ENCODE results near the gene RASGRF1.

Gene RASGRF1

DNA sequence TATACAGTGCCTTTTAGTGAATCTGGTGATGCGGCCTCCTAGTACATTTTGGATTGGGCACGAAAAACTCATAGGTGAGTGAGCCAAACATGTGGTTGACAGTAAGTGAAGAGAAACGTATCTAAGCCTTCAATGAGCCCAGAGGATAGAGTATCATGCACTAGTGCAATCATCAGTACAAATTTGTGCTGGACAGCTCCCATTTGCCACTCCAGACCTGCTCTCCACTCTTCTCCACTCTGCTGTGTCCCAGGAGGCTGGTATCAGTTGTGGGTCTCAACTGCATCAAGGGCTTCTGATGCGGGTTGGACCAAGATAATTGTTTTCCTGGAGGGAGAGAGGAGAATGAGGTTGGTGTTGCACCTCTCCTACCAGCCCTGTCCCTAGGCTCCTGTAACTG lies 9.1 kb upstream of the RASGRF1 start:
- DNase-seq = peak in 1 of 2 experiments; percentile 33

DNA sequence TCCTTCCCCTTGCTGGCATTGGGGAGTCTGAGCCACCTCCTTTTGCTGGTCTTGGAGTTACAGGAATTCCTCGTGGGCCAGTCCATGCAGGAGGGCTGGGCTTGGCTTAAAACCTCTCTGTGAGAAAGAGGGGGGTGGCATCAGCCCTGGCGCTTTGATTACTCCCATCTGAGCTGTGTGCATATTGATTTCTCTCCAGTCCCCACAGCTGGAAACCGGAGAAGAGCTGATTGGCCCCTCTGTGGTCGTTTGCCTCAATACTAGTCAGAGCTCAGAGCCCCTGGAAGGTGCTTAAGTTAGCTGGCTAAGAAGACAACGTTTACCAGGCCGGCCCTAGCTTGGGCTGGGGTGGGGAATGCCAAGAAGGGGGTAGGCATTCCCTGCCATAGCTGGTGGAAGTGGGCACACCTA lies 4.0 kb upstream of the RASGRF1 start:
- no peak for DNase-seq

DNA sequence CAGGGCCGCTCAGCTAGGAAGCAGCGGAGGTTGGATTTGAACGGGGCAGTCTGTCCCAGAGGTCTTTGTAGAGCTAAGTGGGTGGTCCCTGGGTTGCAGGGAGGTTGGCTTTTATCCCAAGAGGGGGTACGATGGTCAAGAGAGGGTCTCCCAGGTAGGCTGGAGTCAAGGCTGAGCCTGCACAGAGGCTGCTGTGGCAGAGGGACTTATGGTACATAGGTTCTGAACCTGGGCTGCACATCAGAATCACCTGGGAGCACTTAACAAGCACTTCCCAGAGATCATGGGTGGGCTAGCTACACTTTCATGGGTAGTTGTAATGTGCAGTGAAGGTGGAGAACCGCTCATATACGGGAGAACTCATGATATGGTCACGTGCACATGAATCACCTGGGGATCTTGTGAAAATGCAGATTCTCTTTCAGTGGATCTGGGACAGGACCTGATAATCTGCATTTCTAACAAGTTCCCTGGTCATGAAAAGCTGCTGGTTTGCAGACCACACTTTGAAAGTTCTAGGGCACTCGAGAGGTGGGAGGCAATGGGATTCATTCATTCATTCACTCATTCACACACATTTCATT lies 2.9 kb upstream of the RASGRF1 start:
- DNase-seq = no peak

DNA sequence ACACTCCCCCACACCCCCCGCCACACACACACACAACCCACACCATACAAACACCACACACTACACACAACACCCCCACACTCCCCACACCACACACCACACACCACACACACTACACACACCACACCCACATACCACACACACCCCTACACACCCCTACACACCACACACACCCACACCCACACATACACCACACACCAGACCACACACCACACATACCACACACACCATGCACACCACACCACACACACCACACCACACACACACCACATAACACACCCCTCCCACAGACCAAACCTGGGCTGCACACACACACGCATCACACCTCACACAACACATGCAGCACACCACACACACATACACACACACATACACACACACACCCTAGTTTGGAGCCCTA lies 1.8 kb upstream of the RASGRF1 start:
- no peak for DNase-seq

DNA sequence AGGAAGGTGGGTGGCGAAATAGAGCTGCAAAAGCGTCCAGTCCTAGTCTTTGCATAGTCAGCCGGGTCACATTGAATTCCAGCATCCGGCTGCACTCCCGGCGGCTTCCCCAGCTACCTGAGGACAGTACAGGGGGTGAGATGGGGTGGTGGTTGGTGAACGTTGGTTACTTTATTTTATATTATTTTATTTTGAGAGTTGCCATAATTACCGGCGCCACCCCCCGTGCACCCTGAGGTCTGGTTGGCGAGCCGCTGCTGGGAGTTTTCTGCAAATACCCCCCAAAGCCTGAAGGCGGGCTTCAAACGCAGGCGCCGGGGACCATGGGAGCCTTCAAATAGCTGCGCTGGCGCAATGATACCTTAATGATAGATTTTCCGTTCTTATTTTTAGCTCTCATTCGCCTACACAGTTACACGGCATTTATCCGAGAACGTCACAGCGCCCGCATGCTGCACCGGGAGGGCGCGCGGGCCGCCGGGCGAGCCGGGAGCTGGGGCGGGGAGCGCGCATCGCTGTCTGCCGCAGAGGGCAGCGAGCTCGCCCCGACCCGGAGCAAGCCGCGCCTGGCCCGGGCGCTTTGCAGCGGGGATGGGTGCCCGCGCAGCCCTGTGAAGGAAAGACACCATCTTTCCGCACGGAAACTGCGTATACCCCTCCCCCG lies 756 bp upstream of the RASGRF1 start:
- no peak for DNase-seq

DNA sequence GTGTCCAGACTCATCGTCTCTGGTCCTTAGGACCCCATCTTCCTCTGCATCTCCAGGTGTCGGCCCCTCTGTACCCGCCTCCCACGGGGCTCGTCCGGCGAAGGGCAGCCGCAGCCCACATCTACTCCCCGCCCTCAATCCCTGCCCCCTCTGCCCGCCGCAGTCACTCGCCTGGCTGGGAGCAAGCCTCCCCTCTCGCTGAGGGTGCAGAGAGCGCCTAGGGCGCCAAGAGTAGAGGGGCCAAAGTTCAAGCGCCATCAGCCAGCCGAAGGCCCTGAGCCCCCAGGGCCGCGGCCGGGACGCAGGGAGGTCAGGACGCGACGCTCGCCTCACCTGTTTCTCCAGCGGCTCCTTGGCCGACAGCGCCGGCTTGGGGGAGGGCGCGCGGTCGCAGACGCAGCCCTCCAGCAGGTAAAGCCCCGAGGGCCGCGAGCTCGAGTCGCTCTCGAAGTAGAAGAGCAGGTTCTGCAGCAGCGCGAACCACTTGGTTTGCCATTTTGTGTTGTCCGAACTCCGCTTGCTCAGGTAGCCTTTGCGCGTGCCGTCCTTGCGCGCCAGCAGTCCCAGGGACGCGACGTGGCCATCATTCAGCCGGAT lies 592 bp downstream of the RASGRF1 start:
- DNase-seq = no peak

DNA sequence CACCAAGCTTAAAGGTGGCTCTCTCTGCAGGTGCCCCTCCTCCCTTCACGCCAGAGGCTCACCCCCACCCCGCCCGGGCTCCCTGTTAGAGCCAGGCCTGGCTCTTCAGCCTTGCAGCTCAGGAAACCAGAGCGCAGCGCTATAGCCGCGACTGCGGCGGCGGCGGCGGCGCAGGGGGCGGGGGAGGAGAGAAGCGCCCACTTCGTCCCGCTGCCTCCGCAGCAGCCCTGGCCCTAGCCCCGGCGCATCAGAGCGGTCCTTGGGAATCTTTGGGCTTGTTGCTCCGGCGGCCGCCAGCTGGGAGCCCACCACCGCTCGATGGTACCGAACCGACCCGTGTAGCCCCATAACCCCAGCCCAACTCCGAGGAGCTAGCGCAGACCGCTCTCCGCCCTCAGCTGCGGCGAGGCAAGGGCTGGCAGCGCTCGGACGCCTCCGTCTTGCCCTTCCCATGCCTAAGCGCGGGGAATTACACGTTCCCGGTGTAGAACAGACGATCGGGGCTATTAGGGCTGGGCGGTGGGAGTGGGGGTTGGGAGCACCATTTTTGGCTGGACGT lies 1.2 kb downstream of the RASGRF1 start:
- no peak for DNase-seq

DNA sequence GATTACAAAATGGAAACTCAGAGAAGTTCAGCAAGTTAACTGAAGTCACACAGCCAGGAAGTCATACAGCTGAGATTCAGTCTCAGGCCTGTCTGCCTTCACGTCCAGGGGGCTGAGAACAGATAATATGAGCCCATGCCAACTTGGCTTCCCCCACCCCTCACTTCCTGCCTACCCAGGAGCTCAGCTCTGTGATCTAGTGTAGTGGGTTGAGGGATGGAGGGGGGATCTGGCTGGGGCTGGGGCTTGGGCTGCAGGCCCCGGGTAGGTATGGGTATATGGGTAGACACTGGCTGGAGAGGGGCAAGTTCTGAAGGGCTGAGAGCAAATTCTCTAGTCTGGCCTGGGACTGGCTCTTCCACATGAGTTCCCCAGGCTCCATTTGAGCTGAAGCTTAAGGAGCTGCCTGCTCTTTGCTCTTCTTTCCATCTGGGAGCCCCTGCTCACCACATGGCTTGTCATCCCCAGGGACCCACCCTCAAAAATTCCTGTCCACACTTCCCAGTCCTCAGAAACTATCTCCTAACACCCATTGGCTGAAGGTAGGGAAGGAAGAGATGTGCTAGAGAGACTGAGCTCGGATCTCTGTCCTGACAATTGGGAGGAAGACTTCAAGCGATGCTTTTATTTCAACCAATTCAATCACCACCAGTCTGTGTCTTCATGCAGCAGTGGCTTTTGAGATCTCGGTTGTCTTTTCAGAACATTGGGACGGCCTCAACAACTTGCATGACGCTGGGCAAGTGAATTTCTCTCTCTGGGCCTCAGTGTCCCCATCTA lies 2.0 kb downstream of the RASGRF1 start:
- no peak for DNase-seq

DNA sequence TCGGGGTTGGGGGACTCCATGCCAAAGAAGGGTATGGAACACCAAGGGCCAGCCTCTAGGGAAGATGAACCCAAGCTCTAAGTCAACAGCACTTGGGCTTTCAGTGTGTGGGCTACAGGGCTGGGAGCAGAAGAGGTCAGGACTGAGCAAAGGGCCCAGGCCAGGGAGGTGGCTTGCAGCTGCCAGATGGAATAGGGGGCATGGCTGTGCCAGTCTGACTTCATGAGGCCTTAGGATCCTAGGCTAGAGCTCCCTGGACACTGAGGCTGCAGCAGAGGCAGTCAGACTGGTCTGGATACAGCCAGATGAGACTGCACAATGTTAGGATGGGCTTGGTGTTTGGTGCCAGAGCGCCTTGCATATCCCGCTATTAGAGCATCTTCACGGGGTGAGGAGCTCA lies 3.8 kb downstream of the RASGRF1 start:
- no peak for DNase-seq

DNA sequence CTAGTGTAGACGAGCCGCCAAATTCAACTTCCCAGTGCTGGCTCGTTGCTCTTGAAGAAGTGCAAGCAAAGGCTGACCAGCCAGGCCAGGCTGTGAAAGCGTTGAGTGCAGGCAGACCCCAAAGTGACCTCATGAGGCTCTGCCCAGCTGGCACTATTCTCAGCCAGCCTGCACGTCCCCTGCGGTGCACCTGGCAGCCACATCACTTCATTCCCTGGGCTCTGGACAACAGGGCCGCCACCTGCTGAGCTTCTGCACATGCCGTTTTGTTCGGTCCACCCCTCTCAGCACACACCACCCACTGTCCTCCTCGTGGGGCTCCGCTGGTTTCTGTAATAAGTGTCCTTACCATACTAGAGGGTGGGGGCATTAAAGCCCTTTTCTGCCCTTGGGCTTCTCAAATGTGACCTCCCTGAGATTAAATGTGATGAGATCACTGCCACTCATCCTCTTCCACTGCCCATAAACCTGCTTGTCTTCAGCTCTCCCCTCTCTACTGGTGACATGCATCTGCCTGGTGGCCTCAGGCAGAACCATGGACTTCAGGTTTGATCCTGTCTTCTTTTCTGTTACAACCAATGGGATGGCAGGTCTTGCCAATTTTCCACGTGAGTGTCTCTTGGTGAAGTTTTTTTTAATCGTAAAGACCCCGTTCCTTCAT lies 6.1 kb downstream of the RASGRF1 start:
- DNase-seq = no peak

DNA sequence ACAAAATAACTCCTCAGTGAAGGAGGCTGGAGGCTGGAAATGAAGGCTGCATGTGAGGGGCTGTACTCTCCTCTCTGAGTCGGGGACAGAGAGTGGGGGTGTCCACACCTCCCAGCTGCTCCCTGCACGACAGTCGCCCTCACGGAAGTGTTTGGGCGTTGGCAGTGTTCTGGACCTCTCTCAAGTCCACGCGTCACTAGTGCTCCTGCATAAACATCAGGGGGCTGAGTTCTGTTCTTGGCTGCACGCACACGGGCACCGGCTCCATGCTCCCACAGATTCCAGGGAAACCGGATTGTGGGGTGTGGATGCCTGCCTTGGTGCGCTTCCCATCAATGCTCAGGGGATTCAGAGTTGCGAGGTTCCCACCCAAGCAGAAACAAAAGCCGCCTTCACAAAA lies 7.4 kb downstream of the RASGRF1 start:
- DNase-seq = no peak

DNA sequence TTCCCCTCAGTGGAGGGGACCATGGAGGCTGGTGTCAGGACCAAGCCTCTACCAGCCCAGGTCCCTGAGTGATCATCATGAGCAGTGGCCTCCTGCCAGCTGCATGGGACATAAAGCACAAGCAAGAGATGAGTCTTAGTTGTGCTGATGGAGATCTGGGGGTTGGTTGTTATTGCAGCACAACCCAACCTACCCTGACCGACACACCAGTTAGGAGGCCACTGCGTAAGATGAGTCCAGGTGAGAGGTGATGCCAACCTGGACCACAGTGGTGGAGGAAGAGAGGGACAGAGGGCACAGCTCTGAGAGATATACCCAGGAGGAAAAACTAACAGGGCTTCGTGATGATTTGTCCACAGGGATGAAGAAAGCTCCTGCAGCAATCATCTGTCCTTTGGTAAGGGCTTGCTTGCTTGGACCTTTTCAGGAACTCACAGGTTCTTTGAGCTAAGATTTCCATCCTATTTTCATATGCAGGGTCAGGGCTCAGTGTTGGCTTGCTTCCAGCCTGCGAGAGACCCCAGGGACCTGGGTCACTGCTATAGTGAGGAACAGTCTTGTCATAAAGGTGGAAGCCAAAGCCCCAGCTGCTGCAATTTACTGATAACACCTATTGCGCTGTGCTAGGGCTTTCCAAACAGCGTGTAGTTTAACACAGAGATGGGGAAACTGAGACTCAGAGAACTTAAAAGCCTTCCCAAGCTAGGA lies 8.1 kb downstream of the RASGRF1 start:
- no peak for DNase-seq

DNA sequence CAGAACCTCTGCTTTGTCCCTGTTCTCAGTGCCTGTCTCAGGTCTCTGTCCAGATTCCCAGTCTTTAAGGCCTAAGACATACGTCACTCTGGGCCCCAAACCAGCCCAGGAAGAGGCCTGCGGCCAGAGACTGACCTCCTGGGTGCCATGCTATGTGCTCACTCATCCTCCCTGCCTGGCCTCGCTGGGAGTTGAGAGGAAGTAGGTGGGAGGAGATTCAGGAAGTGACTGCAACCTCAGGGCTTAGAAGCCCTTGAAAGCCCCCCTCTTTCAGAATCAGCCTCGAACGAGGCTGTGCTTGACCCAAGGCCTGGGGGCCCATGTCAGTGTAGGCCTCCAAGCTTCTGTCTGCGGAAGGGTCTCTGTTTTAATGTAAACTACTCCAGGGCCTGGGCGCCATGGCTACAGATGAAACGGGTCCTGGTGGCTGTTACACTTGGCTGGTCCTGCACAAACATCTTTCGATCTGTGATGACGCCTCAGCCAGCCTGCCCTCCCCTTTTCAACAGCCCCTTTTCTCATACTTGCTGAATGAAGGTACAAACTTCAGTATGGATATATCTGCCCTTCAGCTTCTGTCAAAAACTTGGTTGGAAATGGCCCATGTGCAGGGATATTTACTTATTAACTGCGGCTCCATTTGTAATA lies 11.7 kb downstream of the RASGRF1 start:
- DNase-seq = peak in 1 of 2 experiments; percentile 4

DNA sequence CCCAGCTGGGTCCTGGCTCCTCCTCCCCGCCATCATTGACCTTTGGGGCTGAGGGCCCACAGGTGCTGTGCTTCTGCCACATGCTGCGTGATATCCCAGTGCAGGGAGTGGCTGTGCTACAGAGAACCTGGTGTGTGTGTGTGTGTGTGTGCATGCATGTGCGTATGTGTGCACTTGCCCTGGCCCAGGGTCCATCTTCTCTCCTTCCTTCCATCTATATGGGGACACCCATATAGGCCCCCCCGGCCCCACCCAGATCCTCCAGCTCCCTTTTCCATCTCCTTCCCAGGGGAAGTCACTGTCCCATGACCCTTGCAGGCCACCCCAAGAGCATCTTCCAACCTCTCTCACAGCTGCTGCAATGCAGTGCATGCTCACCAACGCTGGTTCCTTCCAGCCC lies 12.6 kb downstream of the RASGRF1 start:
- DNase-seq = no peak

DNA sequence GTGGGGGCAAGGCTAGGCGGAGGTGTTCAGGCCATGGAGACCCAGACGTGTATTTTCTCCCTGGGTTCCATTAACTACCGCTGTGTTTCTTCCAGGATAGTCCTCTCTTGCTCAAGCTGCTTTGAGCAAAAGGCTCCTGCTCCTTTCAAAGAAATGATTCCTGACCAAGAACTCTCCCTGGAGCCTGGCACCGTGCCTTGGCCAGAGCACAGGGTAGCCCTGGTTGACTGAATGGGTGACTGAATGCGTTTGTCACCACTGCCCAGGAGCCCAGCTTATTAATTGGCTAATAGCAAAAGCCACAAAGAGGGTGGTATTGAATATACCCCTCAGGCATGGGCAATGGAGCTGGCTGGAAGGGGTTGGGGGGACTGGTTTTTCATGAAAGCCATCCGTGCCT lies 13.9 kb downstream of the RASGRF1 start:
- DNase-seq = no peak

DNA sequence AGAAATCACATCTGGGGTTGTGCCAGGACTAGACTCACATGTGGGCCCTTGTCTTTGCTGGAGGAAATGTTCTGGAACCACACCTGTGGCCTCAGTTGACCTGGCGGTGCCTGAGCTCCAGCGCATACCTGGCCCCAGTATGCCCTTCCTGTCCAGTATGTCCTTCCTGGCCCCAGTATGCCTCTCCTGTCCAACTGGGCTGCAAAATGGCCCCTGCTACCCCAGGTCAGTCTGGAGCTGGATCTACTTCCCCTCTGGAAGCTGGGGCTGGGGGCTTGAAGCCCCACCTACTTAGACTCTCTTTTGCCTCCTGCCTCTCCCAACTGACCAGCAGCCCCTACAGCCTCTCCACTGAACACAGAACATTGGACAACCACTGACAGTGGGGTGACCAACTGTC lies 15.3 kb downstream of the RASGRF1 start:
- DNase-seq = no peak

DNA sequence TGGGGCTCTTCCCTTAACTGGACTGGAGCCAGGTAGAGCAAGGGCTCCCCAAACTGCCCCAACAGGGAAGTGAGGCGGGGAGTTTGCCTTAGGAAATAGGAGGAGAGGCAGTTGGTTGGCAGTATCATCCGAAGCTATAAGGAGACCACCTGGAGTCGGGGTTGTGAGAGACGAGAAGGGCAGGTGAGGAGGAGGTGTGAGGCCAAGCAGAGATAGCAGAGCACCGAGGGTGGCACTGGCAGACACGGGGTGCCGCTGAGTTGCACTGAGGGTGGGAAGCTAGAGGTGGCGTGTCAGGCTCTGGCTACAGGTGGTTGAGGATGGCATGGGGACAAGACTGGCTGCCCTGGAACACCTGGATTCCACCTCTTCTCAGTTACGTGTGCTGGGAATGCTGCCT lies 17.2 kb downstream of the RASGRF1 start:
- no peak for DNase-seq

DNA sequence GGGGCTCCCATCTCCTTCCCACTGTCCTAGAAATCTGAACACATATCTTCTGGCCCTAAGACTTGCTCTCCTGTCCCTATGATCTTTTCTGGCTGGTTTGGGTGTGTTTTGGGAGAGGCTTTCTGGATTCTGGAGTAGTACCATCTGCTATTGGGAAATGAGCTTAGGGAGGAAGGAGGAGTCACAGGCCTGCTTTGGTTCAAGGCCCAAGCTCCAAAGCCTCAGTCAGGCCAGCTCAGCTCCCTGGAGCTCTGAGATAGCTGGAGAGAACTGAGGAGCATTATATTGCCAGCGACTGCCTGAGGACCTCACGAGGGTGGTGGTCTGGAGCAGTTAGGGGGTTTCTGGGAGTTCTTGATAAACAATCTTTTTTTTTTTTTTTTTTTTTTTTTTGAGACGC lies 18.7 kb downstream of the RASGRF1 start:
- DNase-seq = no peak

DNA sequence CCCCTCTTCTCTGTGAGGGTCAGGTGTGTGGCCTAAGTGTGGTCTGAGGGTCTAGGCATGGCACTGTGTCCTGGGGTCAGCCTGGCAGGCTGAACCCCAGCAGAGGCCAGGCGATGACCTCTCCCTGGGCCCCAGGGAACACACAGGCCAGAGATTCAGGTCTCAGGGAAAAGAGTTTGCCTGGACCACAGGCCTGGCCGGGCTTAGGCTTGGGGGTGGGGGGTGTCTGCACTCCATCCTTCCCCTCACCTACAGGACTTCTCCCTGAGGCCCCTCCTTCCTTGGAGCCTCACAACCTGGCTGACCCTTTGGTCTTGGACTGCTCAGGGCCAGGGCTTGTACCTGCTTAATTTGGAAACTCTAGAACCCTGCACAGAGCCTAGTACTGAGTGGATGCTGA lies 21.8 kb downstream of the RASGRF1 start:
- no peak for DNase-seq

DNA sequence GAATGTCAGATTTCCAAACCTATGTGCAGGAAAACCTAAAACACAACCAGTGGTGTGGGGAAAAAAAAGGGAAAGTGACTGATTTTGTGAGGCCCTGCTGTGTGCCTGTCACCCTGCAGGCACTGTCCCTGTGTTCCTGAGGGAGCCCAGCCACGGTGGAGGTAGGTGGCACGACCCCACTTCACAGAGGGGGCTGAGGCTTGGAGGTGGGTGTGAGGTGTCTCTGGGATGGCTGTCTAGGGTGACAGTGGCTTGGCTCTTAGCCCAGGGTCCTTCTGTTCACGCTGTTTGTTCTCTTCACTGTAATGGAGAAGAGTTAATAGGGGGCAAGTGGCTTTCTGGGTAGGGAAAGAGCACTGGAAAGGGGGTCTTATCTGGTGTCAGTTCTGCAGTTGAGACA lies 22.6 kb downstream of the RASGRF1 start:
- no peak for DNase-seq

DNA sequence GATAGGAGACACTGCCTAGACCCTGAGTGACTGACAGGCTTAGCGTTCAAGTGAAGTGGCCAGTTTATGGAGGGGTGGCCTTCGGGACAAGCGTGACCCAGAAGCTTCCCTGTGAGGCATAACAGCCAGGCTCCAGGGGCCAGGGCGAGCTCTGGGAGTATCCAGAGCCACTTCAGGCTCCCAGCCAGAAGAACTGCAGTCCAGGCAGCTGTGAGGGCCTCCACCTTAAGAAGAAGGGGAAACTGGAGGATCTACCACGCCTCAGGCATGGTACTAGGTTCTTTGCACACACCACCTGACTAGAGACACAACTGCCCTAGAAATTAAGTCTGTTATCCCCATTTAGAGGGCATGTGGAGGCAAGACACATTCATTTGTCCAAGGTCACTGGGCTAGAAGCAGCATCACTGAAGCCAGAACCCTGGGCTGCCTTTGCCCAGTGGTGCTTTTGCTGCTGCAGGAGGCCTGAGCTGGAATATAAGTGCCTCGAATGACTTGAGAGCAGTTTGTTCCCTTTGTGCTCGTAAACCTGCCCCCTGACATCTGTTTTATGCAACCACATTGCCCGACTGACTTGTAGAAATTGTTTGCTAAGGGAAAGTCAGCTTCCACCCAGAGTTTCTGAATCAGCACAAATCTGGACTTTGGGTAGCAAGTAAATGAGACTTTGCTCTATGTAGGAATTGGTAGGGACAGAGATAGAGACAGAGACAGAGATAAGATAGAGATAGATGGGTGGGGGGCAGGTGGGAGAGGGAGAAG lies 23.3 kb downstream of the RASGRF1 start:
- no peak for DNase-seq

All from Kasumi-1 (cell line).